Naive thymus-derived CD4-positive, alpha-beta T cell (primary cell): ENCODE results near the gene TFDP1. TPM values are rescaled to one million over a fixed set of nuclear protein-coding genes. Genes with fewer than 3 reads are reported as not detected.

Experiments used
- ATAC-seq: fragments of 150-1000 bp; cut with Tn5 transposase; 2 replicates; pipeline ENCODE4 v1.10.0; 2021; ENCODE audit warnings: mild to moderate bottlenecking, moderate library complexity
- CTCF ChIA-PET: fragments of 350-600 bp; sonication (Branson Sonifier 250); formaldehyde crosslinking; loops from one replicate; lab custom pipeline; 2021; ENCODE audit warnings: antibody characterized with exemption; lab: Charles Lee
- POLR2A ChIA-PET: fragments of 350-600 bp; sonication (Branson Sonifier 250); formaldehyde crosslinking; loops from one replicate; lab custom pipeline; 2021; ENCODE audit warnings: antibody characterized with exemption, inconsistent platforms; lab: Charles Lee
- DNase-seq, 9 donors: peaks; one replicate each; pipeline versions ENCODE4 v3.0.0 to v3.0.0-alpha.2; 2020 to 2022; ENCODE audit warnings: mixed read lengths in 1 of 9
- H3K27ac ChIP-seq: one replicate; pipeline ENCODE4 v1.7.0; 2013; ENCODE audit warnings: mild to moderate bottlenecking, low read depth, low read length, moderate library complexity
- H3K27me3 ChIP-seq, 2 donors: one replicate each; pipeline ENCODE4 v1.7.0; 2013; ENCODE audit warnings: low read length in 2 of 2, mild to moderate bottlenecking in 2 of 2, moderate library complexity in 2 of 2; ENCODE audit not compliant: control insufficient read depth in 2 of 2, insufficient read depth in 2 of 2
- H3K36me3 ChIP-seq, 3 experiments: 1 replicate in 2 of 3; 2 replicates in 1 of 3; pipeline ENCODE4 v1.7.0; 2013; ENCODE audit warnings: low read length in 3 of 3, mild to moderate bottlenecking in 3 of 3, moderate library complexity in 1 of 3; ENCODE audit not compliant: insufficient read depth in 3 of 3, control insufficient read depth in 2 of 3
- H3K4me1 ChIP-seq, 2 donors: one replicate each; pipeline ENCODE4 v1.7.0; 2013; ENCODE audit warnings: low read length in 2 of 2, mild to moderate bottlenecking in 2 of 2, moderate library complexity in 1 of 2; ENCODE audit not compliant: control insufficient read depth in 2 of 2, insufficient read depth in 2 of 2
- H3K4me3 ChIP-seq: 2 replicates; pipeline ENCODE4 v1.7.0; 2013; ENCODE audit warnings: mild to moderate bottlenecking, low read length
- H3K9me3 ChIP-seq, 3 experiments: 1 replicate in 2 of 3; 2 replicates in 1 of 3; pipeline ENCODE4 v1.7.0; 2013; ENCODE audit warnings: low read length in 3 of 3; ENCODE audit not compliant: control insufficient read depth in 2 of 3
- H3K27ac Mint-ChIP-seq, 9 donors: one replicate each; pipeline ENCODE4 v1.8.0; 2020 to 2022; ENCODE audit warnings: mixed read lengths in 9 of 9, mild to moderate bottlenecking in 8 of 9, moderate library complexity in 5 of 9, inconsistent platforms in 2 of 9
- H3K27me3 Mint-ChIP-seq, 5 donors: one replicate each; pipeline ENCODE4 v1.8.0; 2021 to 2022; ENCODE audit warnings: mixed read lengths in 5 of 5, mild to moderate bottlenecking in 1 of 5
- H3K36me3 Mint-ChIP-seq, 5 donors: one replicate each; pipeline ENCODE4 v1.8.0; 2020 to 2022; ENCODE audit warnings: mixed read lengths in 5 of 5, mild to moderate bottlenecking in 3 of 5, inconsistent platforms in 1 of 5
- H3K4me1 Mint-ChIP-seq, 7 donors: one replicate each; pipeline ENCODE4 v1.8.0; 2020 to 2022; ENCODE audit warnings: mixed read lengths in 7 of 7, mild to moderate bottlenecking in 3 of 7, inconsistent platforms in 1 of 7
- H3K4me3 Mint-ChIP-seq, 10 donors: one replicate each; pipeline ENCODE4 v1.8.0; 2020 to 2022; ENCODE audit warnings: mild to moderate bottlenecking in 10 of 10, mixed read lengths in 10 of 10, moderate library complexity in 6 of 10, inconsistent platforms in 2 of 10
- H3K9me3 Mint-ChIP-seq, 11 donors: one replicate each; pipeline ENCODE4 v1.8.0; 2020 to 2022; ENCODE audit warnings: mixed read lengths in 11 of 11, mild to moderate bottlenecking in 4 of 11, inconsistent platforms in 1 of 11, moderate library complexity in 1 of 11
- intact Hi-C, 2 donors: fragments of 100-400 bp; cut with micrococcal nuclease; formaldehyde crosslinking; loops; one replicate each; pipeline ENCODE4 v1.15.1; 2023
- polyA plus RNA-seq, 2 donors: library from polyadenylated mRNA; unstranded; fragments of 300-500 nt; fragmentation: Illumina TruSeq; gene quantifications; one replicate each; pipeline ENCODE4 v1.2.3, GENCODE V29; 2021
- total RNA-seq, 6 experiments: library from RNA in 5 of 6; stranded (reverse) in 5 of 6; gene quantifications; 1 replicate in 5 of 6; 2 replicates in 1 of 6; pipeline ENCODE4 v1.2.3 and lab custom pipeline; 2021 to 2026

The TFDP1 gene
- total and polyA plus RNA-seq, 7 experiments from 2014 or later, result 21.4 to 127 (median 43.1) TPM

DNA sequence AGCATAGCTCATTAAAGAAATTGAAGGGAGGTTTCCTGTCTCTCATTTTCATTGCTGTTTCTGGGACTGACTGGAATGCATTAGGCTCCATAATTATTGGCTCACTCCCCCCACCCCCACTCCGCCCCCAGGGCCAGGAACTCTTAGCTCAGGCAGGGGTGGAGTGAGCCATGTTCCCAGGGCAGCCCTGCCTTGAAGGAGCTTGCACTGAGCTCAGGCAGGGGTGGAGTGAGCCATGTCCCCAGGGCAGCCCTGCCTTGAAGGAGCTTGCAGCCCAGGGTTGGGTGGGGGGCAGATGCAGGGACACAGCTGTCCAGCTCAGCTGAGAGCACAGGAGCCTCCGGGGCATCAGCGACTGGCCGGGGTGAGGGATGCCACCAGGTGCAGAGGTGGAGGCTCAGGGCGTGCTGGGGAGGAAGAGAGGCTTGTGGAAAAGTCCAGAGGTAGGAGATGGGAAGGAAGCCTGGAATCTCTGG, 39.1 kb upstream of the TFDP1 start:
- Mint-ChIP-seq H3K4me3 (no peak overlapping the region), H3K36me3 (peaks cover 0 to 28% (median 16%) of the 10 kb centered on the region in 5 donors), H3K4me1 (peaks cover 0 to 11% (median 6%) of the 10 kb centered on the region in 7 donors), H3K27me3 (no peaks in the 10 kb centered on the region), H3K27ac (peak overlapping the region in 1 of 9 donors; percentile 10), H3K9me3 (peaks cover 0 to 9% (median 4%) of the 10 kb centered on the region in 11 donors)
- Histone ChIP-seq H3K4me3 (no peak overlapping the region), H3K27ac (no peak overlapping the region), H3K36me3 (peaks cover 0 to 18% (median 0%) of the 10 kb centered on the region in 3 experiments), H3K4me1 (no peaks in the 10 kb centered on the region), H3K9me3 (peaks cover 0 to 5% (median 0%) of the 10 kb centered on the region in 3 experiments), H3K27me3 (no peaks in the 10 kb centered on the region)
- ATAC-seq (no peak), DNase-seq (no peak)
- ChIA-PET POLR2A (no interaction called here), CTCF (no interaction called here)
- intact Hi-C loops, result no loop called here

DNA sequence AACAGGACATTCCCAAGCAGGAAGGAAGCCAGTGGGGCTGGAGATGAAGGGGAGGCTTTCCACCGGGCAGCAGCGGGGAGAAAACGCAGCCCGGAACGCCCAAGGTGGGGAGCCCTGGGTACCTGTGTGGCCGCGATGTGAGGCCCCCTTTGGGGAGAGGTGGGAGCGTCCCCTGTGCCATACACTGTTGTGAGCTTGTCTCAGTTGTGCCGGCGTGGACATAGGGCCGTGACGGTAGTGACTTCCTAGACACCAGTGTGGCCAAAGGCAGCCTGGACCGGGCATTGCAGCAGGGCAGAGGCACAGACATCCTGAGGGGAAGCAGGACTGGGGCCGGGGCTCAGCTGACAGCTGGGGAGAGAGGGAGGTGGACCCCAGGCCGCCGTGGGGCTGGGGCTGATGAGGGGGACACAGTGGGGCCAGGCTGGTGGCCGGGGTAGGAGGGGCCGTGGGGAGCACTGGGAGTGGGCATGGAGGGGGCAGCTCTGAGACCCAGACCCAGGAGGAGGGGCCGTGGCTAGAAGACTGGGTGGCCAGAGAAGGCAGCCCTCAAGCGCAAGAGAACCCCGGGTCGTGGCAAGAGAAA, 38.5 kb upstream of the TFDP1 start:
- no peaks in the 10 kb centered on the region for H3K4me1 ChIP-seq
- ATAC-seq (no peak), DNase-seq (no peak)
- no peak overlapping the region for H3K4me3 ChIP-seq
- H3K9me3 Mint-ChIP-seq, result peaks cover 0 to 4% (median 2%) of the 10 kb centered on the region in 11 donors
- ChIA-PET POLR2A (no interaction called here), CTCF (no interaction called here)
- peaks cover 0 to 2% (median 0%) of the 10 kb centered on the region in 3 experiments for H3K9me3 ChIP-seq
- peaks cover 0 to 11% (median 6%) of the 10 kb centered on the region in 7 donors for H3K4me1 Mint-ChIP-seq
- H3K36me3 ChIP-seq, result peaks cover 0 to 18% (median 0%) of the 10 kb centered on the region in 3 experiments
- intact Hi-C loops, result no loop called here
- no peak overlapping the region for H3K27ac ChIP-seq
- H3K4me3 Mint-ChIP-seq, result no peak overlapping the region
- H3K36me3 Mint-ChIP-seq, result peaks cover 0 to 25% (median 11%) of the 10 kb centered on the region in 5 donors
- no peaks in the 10 kb centered on the region for H3K27me3 ChIP-seq
- H3K27ac Mint-ChIP-seq, result peak overlapping the region in 1 of 9 donors; percentile 10
- no peaks in the 10 kb centered on the region for H3K27me3 Mint-ChIP-seq

DNA sequence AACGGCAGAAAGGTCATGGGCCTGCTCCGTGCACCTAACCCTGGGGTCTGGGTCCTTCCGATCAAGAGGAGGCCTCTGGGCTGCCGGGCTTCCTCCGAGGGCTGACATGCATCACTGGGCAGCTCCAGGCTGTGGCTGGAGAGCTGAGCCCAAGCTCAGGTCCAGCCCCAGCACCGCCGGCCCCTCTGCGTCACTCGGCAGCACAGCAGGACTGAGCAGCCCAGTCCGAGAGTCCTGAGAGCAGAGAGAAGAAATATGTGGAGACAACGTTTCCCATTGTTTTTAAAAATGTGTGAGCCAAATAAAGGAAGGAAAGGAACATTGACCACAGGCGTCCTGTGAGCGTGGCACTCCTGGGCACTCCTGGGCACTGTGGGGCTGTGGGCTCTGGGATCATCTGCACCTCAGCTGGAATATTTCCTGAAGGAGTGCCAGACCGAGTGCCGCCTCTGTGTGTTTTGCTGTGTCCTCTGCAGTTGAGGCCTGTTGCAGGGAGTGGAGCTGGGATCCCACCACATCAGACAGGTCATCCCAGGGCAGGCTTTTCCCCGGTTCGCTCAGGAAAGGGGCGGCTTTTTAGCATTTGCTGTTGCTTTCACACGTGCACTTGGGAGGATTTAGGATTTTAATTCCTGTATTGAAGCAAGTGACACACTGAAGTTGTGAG, 37.8 kb upstream of the TFDP1 start:
- DNase-seq (no peak), ATAC-seq (no peak)
- peaks cover 4 to 28% (median 7%) of the 10 kb centered on the region in 5 donors for H3K36me3 Mint-ChIP-seq
- H3K4me1 Mint-ChIP-seq, result peaks cover 0 to 13% (median 6%) of the 10 kb centered on the region in 7 donors
- no peaks in the 10 kb centered on the region for H3K27me3 Mint-ChIP-seq
- H3K27me3 ChIP-seq, result no peaks in the 10 kb centered on the region
- no peak overlapping the region for H3K4me3 Mint-ChIP-seq
- CTCF ChIA-PET, result no interaction called here
- H3K4me1 ChIP-seq, result no peaks in the 10 kb centered on the region
- H3K36me3 ChIP-seq, result peaks cover 0 to 21% (median 0%) of the 10 kb centered on the region in 3 experiments
- intact Hi-C loops, result no loop called here
- no peak overlapping the region for H3K4me3 ChIP-seq
- H3K27ac ChIP-seq, result no peak overlapping the region
- POLR2A ChIA-PET, result no interaction called here
- no peaks in the 10 kb centered on the region for H3K9me3 Mint-ChIP-seq
- no peak overlapping the region for H3K27ac Mint-ChIP-seq
- no peaks in the 10 kb centered on the region for H3K9me3 ChIP-seq

DNA sequence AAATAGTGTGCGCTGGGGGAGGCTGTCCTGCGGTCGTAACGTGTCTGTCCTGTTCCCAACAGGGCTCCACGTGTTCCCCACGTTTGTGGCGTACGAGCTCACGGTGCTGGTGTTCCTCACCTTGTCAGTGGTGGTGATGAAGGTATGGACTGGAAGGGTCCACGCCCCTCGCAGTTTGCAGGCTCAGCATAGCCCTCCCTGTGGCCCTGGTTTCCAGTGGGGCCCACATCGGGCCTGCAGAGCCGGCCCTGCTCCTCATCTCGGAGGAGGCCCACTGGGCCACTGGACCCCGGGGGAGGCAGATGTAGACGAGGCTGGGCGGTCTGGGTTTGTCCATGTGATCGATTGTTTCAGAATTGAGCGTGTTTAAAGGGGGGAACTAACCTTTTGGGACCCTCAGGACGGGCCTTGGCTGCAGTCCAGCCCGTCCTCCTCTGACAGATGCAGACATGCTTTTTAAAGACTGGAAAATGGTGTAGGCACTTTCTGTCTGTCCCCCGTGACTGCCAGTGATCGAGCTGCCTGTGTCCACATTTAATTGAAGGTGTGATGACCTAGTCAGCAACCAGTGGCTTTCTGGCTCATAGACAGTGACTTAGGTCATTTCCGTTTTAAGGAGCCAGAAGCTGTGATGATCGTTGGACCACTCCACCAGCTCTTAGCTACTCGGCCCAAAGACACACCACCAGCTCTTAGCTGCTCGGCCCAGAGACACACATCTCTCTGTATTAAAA, 37.1 kb upstream of the TFDP1 start:
- no peaks in the 10 kb centered on the region for H3K4me1 ChIP-seq
- Mint-ChIP-seq H3K9me3 (no peaks in the 10 kb centered on the region), H3K27ac (no peak overlapping the region), H3K4me3 (no peak overlapping the region), H3K4me1 (peaks cover 0 to 14% (median 6%) of the 10 kb centered on the region in 7 donors), H3K27me3 (no peaks in the 10 kb centered on the region), H3K36me3 (peaks cover 4 to 31% (median 4%) of the 10 kb centered on the region in 5 donors)
- H3K27me3 ChIP-seq, result no peaks in the 10 kb centered on the region
- intact Hi-C loops, result no loop called here
- ChIA-PET CTCF (no interaction called here), POLR2A (no interaction called here)
- no peak overlapping the region for H3K27ac ChIP-seq
- no peak overlapping the region for H3K4me3 ChIP-seq
- DNase-seq, result no peak
- peaks cover 0 to 25% (median 0%) of the 10 kb centered on the region in 3 experiments for H3K36me3 ChIP-seq
- no peaks in the 10 kb centered on the region for H3K9me3 ChIP-seq
- no peak for ATAC-seq

DNA sequence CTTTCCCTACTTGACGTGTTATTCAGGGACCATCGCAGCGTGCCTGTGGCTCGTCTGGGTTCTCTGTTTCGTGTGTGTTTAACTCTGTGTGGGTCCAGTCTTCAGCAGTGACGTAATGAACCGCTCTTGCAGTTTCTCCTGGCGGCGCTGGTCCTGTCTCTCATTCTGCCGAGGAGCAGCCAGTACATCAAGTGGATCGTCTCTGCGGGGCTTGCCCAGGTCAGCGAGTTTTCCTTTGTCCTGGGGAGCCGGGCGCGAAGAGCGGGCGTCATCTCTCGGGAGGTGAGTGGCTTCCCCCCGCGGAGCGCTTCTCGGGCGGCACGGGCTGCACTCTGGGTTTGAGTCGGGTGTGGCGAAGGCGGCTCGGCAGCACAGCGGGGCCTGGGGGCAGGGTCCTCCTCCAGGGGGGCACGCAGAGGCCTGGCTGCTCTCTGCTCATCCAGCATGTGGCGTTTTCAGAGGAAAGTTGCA, 36.3 kb upstream of the TFDP1 start:
- no peaks in the 10 kb centered on the region for H3K27me3 Mint-ChIP-seq
- no peak for DNase-seq
- intact Hi-C loops, result no loop called here
- no peak overlapping the region for H3K27ac ChIP-seq
- no peaks in the 10 kb centered on the region for H3K9me3 ChIP-seq
- ChIA-PET POLR2A (no interaction called here), CTCF (no interaction called here)
- H3K4me1 Mint-ChIP-seq, result peaks cover 0 to 16% (median 6%) of the 10 kb centered on the region in 7 donors
- no peaks in the 10 kb centered on the region for H3K4me1 ChIP-seq
- peaks cover 4 to 35% (median 5%) of the 10 kb centered on the region in 5 donors for H3K36me3 Mint-ChIP-seq
- no peak overlapping the region for H3K27ac Mint-ChIP-seq
- H3K4me3 ChIP-seq, result no peak overlapping the region
- H3K36me3 ChIP-seq, result peaks cover 0 to 29% (median 0%) of the 10 kb centered on the region in 3 experiments
- no peaks in the 10 kb centered on the region for H3K9me3 Mint-ChIP-seq
- no peak for ATAC-seq
- no peaks in the 10 kb centered on the region for H3K27me3 ChIP-seq
- H3K4me3 Mint-ChIP-seq, result no peak overlapping the region

DNA sequence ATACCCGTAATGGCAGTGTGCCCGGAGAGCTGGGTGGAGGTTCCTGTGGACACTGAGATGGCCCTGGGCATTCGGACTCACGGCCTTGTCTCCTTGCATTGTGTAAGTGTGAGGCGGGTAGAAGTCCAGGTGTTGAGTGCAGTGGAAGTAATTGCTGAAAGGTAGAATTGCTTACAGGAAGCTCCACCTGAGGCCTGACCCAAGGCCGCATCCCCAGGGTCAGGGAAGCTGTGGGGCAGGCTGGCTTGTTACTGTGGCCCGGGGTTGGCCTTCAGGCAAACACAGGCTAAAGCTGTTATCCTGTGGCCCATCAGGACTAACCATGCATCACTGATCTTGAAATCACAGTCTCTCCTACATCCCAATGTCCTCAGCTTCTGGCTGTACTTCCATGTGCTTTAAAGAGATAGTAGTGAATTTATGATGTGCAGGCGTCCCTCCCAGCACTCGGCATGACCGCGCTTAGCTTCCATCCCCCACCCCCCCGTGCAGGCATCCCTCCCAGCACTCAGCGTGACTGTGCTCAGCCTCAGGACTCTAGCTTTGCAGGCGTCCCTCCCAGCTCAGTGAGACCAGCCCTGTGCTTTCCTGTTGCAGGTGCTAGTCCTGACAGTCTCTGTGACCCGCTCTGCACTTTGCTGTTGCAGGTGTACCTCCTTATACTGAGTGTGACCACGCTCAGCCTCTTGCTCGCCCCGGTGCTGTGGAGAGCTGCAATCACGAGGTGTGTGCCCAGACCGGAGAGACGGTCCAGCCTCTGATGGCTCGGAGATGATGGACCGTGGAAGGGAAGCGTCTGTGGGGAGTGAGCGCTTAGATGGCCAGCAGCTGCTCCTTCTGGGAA, 35.6 kb upstream of the TFDP1 start:
- Mint-ChIP-seq H3K36me3 (peaks cover 0 to 32% (median 12%) of the 10 kb centered on the region in 5 donors), H3K27ac (no peak overlapping the region), H3K27me3 (no peaks in the 10 kb centered on the region), H3K4me3 (no peak overlapping the region), H3K4me1 (peaks cover 0 to 10% (median 0%) of the 10 kb centered on the region in 7 donors), H3K9me3 (no peaks in the 10 kb centered on the region)
- Histone ChIP-seq H3K4me1 (no peaks in the 10 kb centered on the region), H3K27ac (no peak overlapping the region), H3K9me3 (no peaks in the 10 kb centered on the region), H3K27me3 (no peaks in the 10 kb centered on the region), H3K4me3 (no peak overlapping the region), H3K36me3 (peaks cover 0 to 37% (median 0%) of the 10 kb centered on the region in 3 experiments)
- DNase-seq (no peak), ATAC-seq (no peak)
- POLR2A ChIA-PET, result no interaction called here
- CTCF ChIA-PET, result no interaction called here
- intact Hi-C loops, result no loop called here
